22Rv1 (cell line): ENCODE data around the gene RPS6KC1.

Source experiments
- ZFX ChIP-seq: fragments of 450-650 bp; IDR thresholded peaks from 2 replicates; pipeline ENCODE4 v1.6.1; 2017; ENCODE audit warnings: antibody characterized with exemption, borderline replicate concordance
- TF ChIP-seq, protein P1 (sequence below): fragments of 450-650 bp; IDR thresholded peaks from 2 replicates; pipeline ENCODE4 v1.5.1; 2017; ENCODE audit warnings: mild to moderate bottlenecking

- TF ChIP-seq, protein P1, sequence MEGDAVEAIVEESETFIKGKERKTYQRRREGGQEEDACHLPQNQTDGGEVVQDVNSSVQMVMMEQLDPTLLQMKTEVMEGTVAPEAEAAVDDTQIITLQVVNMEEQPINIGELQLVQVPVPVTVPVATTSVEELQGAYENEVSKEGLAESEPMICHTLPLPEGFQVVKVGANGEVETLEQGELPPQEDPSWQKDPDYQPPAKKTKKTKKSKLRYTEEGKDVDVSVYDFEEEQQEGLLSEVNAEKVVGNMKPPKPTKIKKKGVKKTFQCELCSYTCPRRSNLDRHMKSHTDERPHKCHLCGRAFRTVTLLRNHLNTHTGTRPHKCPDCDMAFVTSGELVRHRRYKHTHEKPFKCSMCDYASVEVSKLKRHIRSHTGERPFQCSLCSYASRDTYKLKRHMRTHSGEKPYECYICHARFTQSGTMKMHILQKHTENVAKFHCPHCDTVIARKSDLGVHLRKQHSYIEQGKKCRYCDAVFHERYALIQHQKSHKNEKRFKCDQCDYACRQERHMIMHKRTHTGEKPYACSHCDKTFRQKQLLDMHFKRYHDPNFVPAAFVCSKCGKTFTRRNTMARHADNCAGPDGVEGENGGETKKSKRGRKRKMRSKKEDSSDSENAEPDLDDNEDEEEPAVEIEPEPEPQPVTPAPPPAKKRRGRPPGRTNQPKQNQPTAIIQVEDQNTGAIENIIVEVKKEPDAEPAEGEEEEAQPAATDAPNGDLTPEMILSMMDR, result no peak
- TF ChIP-seq ZFX, result no peak
These were observed 32.0 kb downstream of the RPS6KC1 start for GRCh38 chr1:213083112-213083445.
